ENCODE data around the gene LOXL3. TPM values are rescaled to one million over a fixed set of nuclear protein-coding genes. Genes with fewer than 3 reads are reported as not detected.
A peak's percentile ranks its signal among the peaks of the same experiment; 100 is the strongest.

The LOXL3 gene
- total and polyA plus RNA-seq, 2 donors (not counting 1 experiment from before 2014, with no cell fraction given) = 0.97 to 1.2 TPM

DNA sequence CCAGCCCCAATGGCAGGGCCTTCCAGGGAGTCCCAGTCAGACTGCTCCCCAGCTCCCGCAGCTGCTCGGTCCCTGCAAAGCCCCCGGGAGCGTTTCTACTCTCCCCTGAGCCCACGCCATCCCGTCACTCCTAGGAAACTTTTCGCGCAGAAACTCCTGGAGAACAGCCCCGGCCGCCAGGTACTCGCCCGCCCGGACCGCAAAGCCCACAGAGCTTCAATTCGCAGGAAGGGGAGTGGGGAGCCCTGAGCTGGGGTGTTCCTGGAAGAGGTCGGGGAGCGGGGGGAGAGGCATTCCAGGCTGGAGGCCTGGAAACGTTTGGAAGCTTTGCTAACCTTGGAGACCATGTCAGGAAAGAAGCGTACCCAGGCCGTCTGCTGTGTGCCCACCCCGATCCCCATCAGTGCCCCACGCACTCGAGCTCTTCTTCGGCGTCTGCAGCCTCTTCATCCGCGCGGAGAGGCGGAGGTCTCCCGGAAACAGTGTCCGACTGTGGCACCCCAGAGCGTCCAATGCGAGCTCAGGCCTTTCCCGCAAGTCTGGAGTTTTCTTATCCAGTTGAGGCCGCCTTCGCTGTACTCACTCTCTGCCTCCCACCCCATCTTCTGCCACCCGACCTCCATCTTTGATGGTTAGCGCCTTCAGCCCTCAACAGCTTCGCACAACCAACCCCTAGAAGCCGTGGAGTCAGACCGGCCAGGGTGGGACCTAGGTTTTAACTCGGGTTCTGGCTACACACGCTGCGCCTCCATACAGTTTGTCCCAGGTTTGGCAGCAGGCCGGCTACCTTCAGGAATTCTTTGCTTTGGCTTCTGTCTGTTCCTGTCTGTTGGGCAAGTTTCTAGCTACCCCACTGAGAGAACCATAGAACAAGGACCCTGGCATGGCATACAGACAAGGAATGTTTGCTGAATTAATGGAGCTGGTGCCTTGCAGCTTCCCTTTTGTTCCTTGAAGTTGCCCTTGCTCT, 50.0 kb downstream of the LOXL3 start:
- intact Hi-C loops (cut with micrococcal nuclease) = loop anchor here (1.0 kb wide), 1 partner anchor 84 kb away; no protein-coding TSS in a partner anchor
- peaks cover 54% of the 10 kb centered on the region for H3K27me3 Mint-ChIP-seq

More for the DNA sequence above, 50.0 kb downstream of the LOXL3 start:
- Histone ChIP-seq H3K4me3 (ENCODE audit: control extremely low read depth in 1 of 5, extremely low read depth in 1 of 5, insufficient read depth in 1 of 5, low read depth in 2 of 5, low read length in 4 of 5) (peak overlapping the region in 4 of 5 experiments; percentile 46 to 67 (median 54)), H2AFZ (ENCODE audit: insufficient read depth, low read depth, low read length, poor library complexity, severe bottlenecking) (peak overlapping the region; percentile 73), H3K36me3 (replicated peaks in 1 of 2; ENCODE audit: control extremely low read depth in 1 of 2, control insufficient read depth in 1 of 2, extremely low read depth in 1 of 2, insufficient read depth in 2 of 2, low read length in 1 of 2) (peaks cover 0 to 10% of the 10 kb centered on the region in 2 experiments), H3K9ac (ENCODE audit: low read length) (peak overlapping the region; percentile 67), H3K27me3 (replicated peaks in 1 of 4; ENCODE audit: control extremely low read depth in 1 of 4, control insufficient read depth in 3 of 4, insufficient read depth in 4 of 4, low read length in 3 of 4) (peaks cover 0 to 71% (median 29%) of the 10 kb centered on the region in 4 experiments), H3K27ac (ENCODE audit: low read length in 2 of 2) (no peak overlapping the region), H3K4me2 (replicated peaks; ENCODE audit: low read depth, low read length, poor library complexity, severe bottlenecking) (peak overlapping the region; percentile 94), H3K9me3 (ENCODE audit: control extremely low read depth in 1 of 3, control insufficient read depth in 2 of 3, insufficient read depth in 1 of 3, low read length in 2 of 3) (peaks cover 0 to 23% (median 0%) of the 10 kb centered on the region in 3 donors), H4K20me1 (ENCODE audit: control insufficient read depth, insufficient read depth, low read length, poor library complexity, severe bottlenecking) (no peaks in the 10 kb centered on the region), H3K79me2 (ENCODE audit: control insufficient read depth, insufficient read depth, low read length) (peaks cover 8% of the 10 kb centered on the region), H3K4me1 (ENCODE audit: control insufficient read depth in 2 of 2, insufficient read depth in 2 of 2, low read length in 2 of 2) (peaks cover 53 to 56% of the 10 kb centered on the region in 2 donors)
- WGBS (ENCODE audit: insufficient coverage) = 62% methylated on average over 45 of the region's 45 CpGs
- Mint-ChIP-seq H3K9me3 (ENCODE audit: insufficient read depth) (no peaks in the 10 kb centered on the region), H3K4me3 (peak overlapping the region; percentile 86), H3K4me1 (peaks cover 74% of the 10 kb centered on the region), H3K27ac (peak overlapping the region; percentile 81)
- TF ChIP-seq, protein P1, sequence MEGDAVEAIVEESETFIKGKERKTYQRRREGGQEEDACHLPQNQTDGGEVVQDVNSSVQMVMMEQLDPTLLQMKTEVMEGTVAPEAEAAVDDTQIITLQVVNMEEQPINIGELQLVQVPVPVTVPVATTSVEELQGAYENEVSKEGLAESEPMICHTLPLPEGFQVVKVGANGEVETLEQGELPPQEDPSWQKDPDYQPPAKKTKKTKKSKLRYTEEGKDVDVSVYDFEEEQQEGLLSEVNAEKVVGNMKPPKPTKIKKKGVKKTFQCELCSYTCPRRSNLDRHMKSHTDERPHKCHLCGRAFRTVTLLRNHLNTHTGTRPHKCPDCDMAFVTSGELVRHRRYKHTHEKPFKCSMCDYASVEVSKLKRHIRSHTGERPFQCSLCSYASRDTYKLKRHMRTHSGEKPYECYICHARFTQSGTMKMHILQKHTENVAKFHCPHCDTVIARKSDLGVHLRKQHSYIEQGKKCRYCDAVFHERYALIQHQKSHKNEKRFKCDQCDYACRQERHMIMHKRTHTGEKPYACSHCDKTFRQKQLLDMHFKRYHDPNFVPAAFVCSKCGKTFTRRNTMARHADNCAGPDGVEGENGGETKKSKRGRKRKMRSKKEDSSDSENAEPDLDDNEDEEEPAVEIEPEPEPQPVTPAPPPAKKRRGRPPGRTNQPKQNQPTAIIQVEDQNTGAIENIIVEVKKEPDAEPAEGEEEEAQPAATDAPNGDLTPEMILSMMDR (IDR thresholded peaks at IDR 0.05) = no peak
- no peak for TF ChIP-seq EZH2 (IDR thresholded peaks at IDR 0.05; ENCODE audit: borderline replicate concordance, insufficient read depth, low read depth, low read length, poor library complexity, severe bottlenecking)
- ChIA-PET CTCF (interaction anchor here (0.8 to 8.1 kb wide), 11 partner anchors 8 to 84 kb away, joined by 3 to 111 read pairs (median 4); partner anchors contain the start of genes AUP1, CCDC142, TLX2 and TTC31), POLR2A (interaction anchor here (0.5 to 1.6 kb wide), 5 partner anchors 46 to 680 kb away, joined by 3 to 6 read pairs (median 3); partner anchors contain the start of gene WBP1)
- ATAC-seq (ENCODE audit: low read depth) (no peak), DNase-seq (no peak)
